GM21723 (cell line): ENCODE results near the gene RYR2.

Experiments used
- ATAC-seq: cut with Tn5 transposase; IDR thresholded peaks from one replicate; pipeline ENCODE4 v1.9.1; 2021; ENCODE audit warnings: mild to moderate bottlenecking, moderate library complexity; ENCODE audit not compliant: unreplicated experiment

RYR2 gene

GRCh38 chr1:237638555-237638954 is 596.6 kb downstream of the RYR2 start:
- ATAC-seq: no peak

GRCh38 chr1:237640011-237640671 is 598.2 kb downstream of the RYR2 start:
- ATAC-seq: no peak

- no peak for ATAC-seq
Measured at GRCh38 chr1:237640966-237641365, 599.0 kb downstream of the RYR2 start.

- ATAC-seq: no peak
Measured at GRCh38 chr1:237650809-237651208, 608.8 kb downstream of the RYR2 start.

- no peak for ATAC-seq
Measured at GRCh38 chr1:237655778-237656177, 613.8 kb downstream of the RYR2 start.

GRCh38 chr1:237664348-237664747 is 622.4 kb downstream of the RYR2 start:
- ATAC-seq: no peak

GRCh38 chr1:237670302-237670701 is 628.3 kb downstream of the RYR2 start:
- ATAC-seq: no peak

- ATAC-seq: no peak
Measured at GRCh38 chr1:237671262-237671661, 629.3 kb downstream of the RYR2 start.

GRCh38 chr1:237671935-237672334 is 630.0 kb downstream of the RYR2 start:
- ATAC-seq: no peak

- no peak for ATAC-seq
Measured at GRCh38 chr1:237672748-237673147, 630.8 kb downstream of the RYR2 start.

GRCh38 chr1:237673631-237674030 is 631.6 kb downstream of the RYR2 start:
- no peak for ATAC-seq

- no peak for ATAC-seq
Measured at GRCh38 chr1:237677979-237678378, 636.0 kb downstream of the RYR2 start.

GRCh38 chr1:237679687-237680086 is 637.7 kb downstream of the RYR2 start:
- no peak for ATAC-seq

- no peak for ATAC-seq
Measured at GRCh38 chr1:237681210-237681609, 639.2 kb downstream of the RYR2 start.

- ATAC-seq: no peak
Measured at GRCh38 chr1:237684236-237684635, 642.3 kb downstream of the RYR2 start.

- no peak for ATAC-seq
Measured at GRCh38 chr1:237685551-237685950, 643.6 kb downstream of the RYR2 start.

GRCh38 chr1:237687804-237688203 is 645.8 kb downstream of the RYR2 start:
- no peak for ATAC-seq

- ATAC-seq: no peak
Measured at GRCh38 chr1:237690656-237691055, 648.7 kb downstream of the RYR2 start.

GRCh38 chr1:237692255-237692654 is 650.3 kb downstream of the RYR2 start:
- no peak for ATAC-seq

GRCh38 chr1:237695878-237696277 is 653.9 kb downstream of the RYR2 start:
- no peak for ATAC-seq

GRCh38 chr1:237700181-237700580 is 658.2 kb downstream of the RYR2 start:
- ATAC-seq: no peak

- ATAC-seq: no peak
Measured at GRCh38 chr1:237701534-237701933, 659.5 kb downstream of the RYR2 start.

GRCh38 chr1:237702161-237702560 is 660.2 kb downstream of the RYR2 start:
- no peak for ATAC-seq
